Bronchial smooth muscle cell (primary cell): ENCODE results near the gene ARMC9. TPM values are rescaled to one million over a fixed set of nuclear protein-coding genes. Genes with fewer than 3 reads are reported as not detected.

ENCODE experiments used
- total RNA-seq: library from RNA; depleted of rRNA; stranded (reverse); fragments of >200 nt; gene quantifications from 2 replicates; pipeline ENCODE4 v1.2.1, GENCODE V29; 2014

Gene ARMC9
- total RNA-seq: 42.7 and 85.1 TPM in 2 replicates

GRCh38 chr2:231198291-231199173 lies at the start of gene ARMC9:
Gene ARMC9 (plus strand): TSS chr2:231198631. CDS start chr2:231206239, 7,608 bp downstream.

GRCh38 chr2:231395188-231396057 lies 197.0 kb downstream of the ARMC9 start, which contains the start of gene B3GNT7:
Gene B3GNT7 (plus strand): TSS chr2:231395710. CDS start chr2:231395804, 94 bp downstream.

Other genes with a start within 250 kb of the ARMC9 start
- not detected in 2 replicates for gene SPATA3, start 202.5 kb upstream of the ARMC9 start, total RNA-seq
- gene C2orf72, start 161.1 kb upstream of the ARMC9 start, total RNA-seq: 0.09 TPM in 1 of 2 replicates, not detected in the other
- gene PSMD1, start 141.8 kb upstream of the ARMC9 start, total RNA-seq: 119 and 141 TPM in 2 replicates
- gene HTR2B, start 73.6 kb upstream of the ARMC9 start, total RNA-seq: 11.7 and 13.4 TPM in 2 replicates
- under 0.01 and 0.09 TPM in 2 replicates for gene B3GNT7, start 197.1 kb downstream of the ARMC9 start, total RNA-seq